Heart left ventricle (tissue), 16 donors: ENCODE data around the gene MYORG. TPM values are rescaled to one million over a fixed set of nuclear protein-coding genes. Genes with fewer than 3 reads are reported as not detected.

ENCODE experiments used
- ATAC-seq, 4 donors: fragments of 200-7000 bp; cut with Tn5 transposase; one replicate each; pipeline ENCODE4 v1.9.1; 2020 to 2022; ENCODE audit warnings: moderate library complexity in 4 of 4, mild to moderate bottlenecking in 3 of 4, moderate number of reproducible peaks in 1 of 4
- DNase-seq, 5 donors: peaks; one replicate each; pipeline ENCODE4 v3.0.0-alpha.2; 2020
- H3K27ac ChIP-seq, 12 donors: fragments of 200-600 bp; sonication (generic) in 4 of 12; one replicate each; pipeline versions ENCODE4 v1.5.0 to v1.8.0; 2016 to 2022; ENCODE audit warnings: mild to moderate bottlenecking in 2 of 12
- H3K27me3 ChIP-seq, 9 donors: fragments of 200-600 bp; sonication (generic) in 2 of 9; one replicate each; pipeline versions ENCODE4 v1.5.1 to v1.8.0; 2016 to 2022; ENCODE audit warnings: mild to moderate bottlenecking in 3 of 9
- H3K36me3 ChIP-seq, 9 donors: fragments of 200-600 bp; sonication (generic) in 2 of 9; one replicate each; pipeline versions ENCODE4 v1.5.0 to v1.8.0; 2018 to 2022; ENCODE audit warnings: mild to moderate bottlenecking in 2 of 9
- H3K4me1 ChIP-seq, 12 donors: fragments of 200-600 bp; sonication (generic) in 4 of 12; one replicate each; pipeline versions ENCODE4 v1.5.0 to v1.8.0; 2016 to 2022; ENCODE audit warnings: mild to moderate bottlenecking in 3 of 12
- H3K4me3 ChIP-seq, 12 donors: fragments of 200-600 bp; sonication (generic) in 4 of 12; one replicate each; pipeline versions ENCODE4 v1.5.0 to v1.8.0; 2017 to 2022; ENCODE audit warnings: mild to moderate bottlenecking in 9 of 12, moderate library complexity in 4 of 12
- H3K9me3 ChIP-seq, 12 donors: fragments of 200-600 bp; sonication (generic) in 4 of 12; one replicate each; pipeline versions ENCODE4 v1.5.0 to v1.8.0; 2016 to 2022; ENCODE audit warnings: mild to moderate bottlenecking in 1 of 12
- POLR2A ChIP-seq, 2 donors: fragments of 450-650 bp; IDR thresholded peaks; one replicate each; pipeline ENCODE4 v1.6.1; 2017; ENCODE audit warnings: antibody characterized with exemption in 2 of 2, mild to moderate bottlenecking in 2 of 2, moderate library complexity in 2 of 2
- WGBS, 4 donors: extraction: QIAGEN DNeasy Blood & Tissue Kit in 2 of 4; methylation state at CpG; one replicate each; pipeline versions ENCODE4 v1.1.5 to v1.1.7; 2013 to 2018; 5-methylcytosine and 5-hydroxymethylcytosine counted together
- intact Hi-C, 10 donors: fragments of 100-400 bp; cut with DNase I; formaldehyde crosslinking; loops; one replicate each; pipeline versions ENCODE4 v1.11.1 to v1.14.2; 2022
- polyA plus RNA-seq, 2 donors: library from polyadenylated mRNA; stranded (reverse); fragments of 200-250 nt; gene quantifications; one replicate each; pipeline ENCODE4 v1.2.3, GENCODE V29; 2013
- total RNA-seq, 9 donors: library from RNA; depleted of rRNA in 2 of 9; stranded (reverse); fragments of >200 nt in 2 of 9; fragmentation: NEBNext Ultra II Directional in 3 of 9; extraction: Animal tissue kit (Norgen Biotek cat#: 25700) in 3 of 9; gene quantifications; one replicate each; pipeline versions ENCODE4 v1.1.0 to v1.2.4, GENCODE V29; 2016 to 2023
- TF ChIP-seq, protein P1 (sequence below), 12 donors: fragments of 200-600 bp; sonication (generic) in 4 of 12; IDR thresholded peaks; one replicate each; pipeline versions ENCODE4 v1.5.0 to v1.8.0; 2018 to 2022; ENCODE audit warnings: antibody characterized with exemption in 12 of 12, mild to moderate bottlenecking in 5 of 12
- donor health status: ischemic (EF 13 %, LVEDD 7.1; RV severe dilation, severe dysfunction).
- donor health status: healthy with polysubstance abuse.
- donor health status: DM: no; HTN: yes; CAD: no.
- donor health status: DM: no; HTN: no; CAD: no.
- donor health status: ischemic (EF 25% LVEDD 6.9; RV normal size, moderate dysfunction).
- donor health status: ischemic (EF 25% LVEDD 5.7; RV mildly dilated, moderate dysfunction).
- donor health status: healthy.
- donor health status: DM: yes; HTN: yes; CAD: no.
- donor health status: ischemic (EF 35%, LVEDD 5.7; RV mildly dilated, moderate dysfunction).
- donor health status: nonischemic (EF 11% LVEDD 7.7; RV severe dilation, severe dysfunction).
- donor health status: DM: yes; HTN: yes; CAD: no.
- donor health status: PGD.
- donor health status: ischemic (EF 29% LVEDD 5.4; RV normal size, mild dysfunction).
- donor health status: nonischemic (EF 23%, LVEDD 6.1; RV moderate dilation, normal function).

The MYORG gene
- total and polyA plus RNA-seq, 11 donors, result 1.3 to 10.2 (median 6.1) TPM

GRCh38 chr9:34372467-34373011 lies 4.2 kb downstream of the MYORG start:
- DNase-seq (no peak), ATAC-seq (no peak)
- Histone ChIP-seq H3K4me1 (peaks cover 0 to 30% (median 11%) of the 10 kb centered on the region in 12 donors), H3K36me3 (peaks cover 0 to 23% (median 6%) of the 10 kb centered on the region in 9 donors), H3K27me3 (peaks cover 0 to 9% (median 0%) of the 10 kb centered on the region in 9 donors), H3K9me3 (no peaks in the 10 kb centered on the region), H3K27ac (peak overlapping the region in 1 of 12 donors; percentile 17), H3K4me3 (no peak overlapping the region)
- intact Hi-C loops, result no loop called here
- 78 to 92% (median 80%) methylated on average over 16 to 41 of the region's 41 CpGs for WGBS, 4 donors
- TF ChIP-seq, protein P1, sequence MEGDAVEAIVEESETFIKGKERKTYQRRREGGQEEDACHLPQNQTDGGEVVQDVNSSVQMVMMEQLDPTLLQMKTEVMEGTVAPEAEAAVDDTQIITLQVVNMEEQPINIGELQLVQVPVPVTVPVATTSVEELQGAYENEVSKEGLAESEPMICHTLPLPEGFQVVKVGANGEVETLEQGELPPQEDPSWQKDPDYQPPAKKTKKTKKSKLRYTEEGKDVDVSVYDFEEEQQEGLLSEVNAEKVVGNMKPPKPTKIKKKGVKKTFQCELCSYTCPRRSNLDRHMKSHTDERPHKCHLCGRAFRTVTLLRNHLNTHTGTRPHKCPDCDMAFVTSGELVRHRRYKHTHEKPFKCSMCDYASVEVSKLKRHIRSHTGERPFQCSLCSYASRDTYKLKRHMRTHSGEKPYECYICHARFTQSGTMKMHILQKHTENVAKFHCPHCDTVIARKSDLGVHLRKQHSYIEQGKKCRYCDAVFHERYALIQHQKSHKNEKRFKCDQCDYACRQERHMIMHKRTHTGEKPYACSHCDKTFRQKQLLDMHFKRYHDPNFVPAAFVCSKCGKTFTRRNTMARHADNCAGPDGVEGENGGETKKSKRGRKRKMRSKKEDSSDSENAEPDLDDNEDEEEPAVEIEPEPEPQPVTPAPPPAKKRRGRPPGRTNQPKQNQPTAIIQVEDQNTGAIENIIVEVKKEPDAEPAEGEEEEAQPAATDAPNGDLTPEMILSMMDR (IDR thresholded peaks at IDR 0.05), result no peak
- no peak for TF ChIP-seq POLR2A (IDR thresholded peaks at IDR 0.05)

- intact Hi-C loops, result no loop called here
- peaks cover 0 to 25% (median 11%) of the 10 kb centered on the region in 12 donors for H3K4me1 ChIP-seq
- TF ChIP-seq, protein P1 (IDR thresholded peaks at IDR 0.05), result no peak
- no peak for TF ChIP-seq POLR2A (IDR thresholded peaks at IDR 0.05)
- no peak for ATAC-seq
- whole genome bisulfite sequencing, 4 donors, result 79 to 88% (median 83%) methylated on average over 47 to 60 of the region's 60 CpGs
- peaks cover 0 to 23% (median 6%) of the 10 kb centered on the region in 9 donors for H3K36me3 ChIP-seq
- H3K9me3 ChIP-seq, result no peaks in the 10 kb centered on the region
- DNase-seq, result no peak
- no peak overlapping the region for H3K4me3 ChIP-seq
- H3K27ac ChIP-seq, result no peak overlapping the region
- H3K27me3 ChIP-seq, result peaks cover 0 to 9% (median 0%) of the 10 kb centered on the region in 9 donors
These were observed 4.7 kb downstream of the MYORG start for GRCh38 chr9:34371886-34372466.

GRCh38 chr9:34370970-34371880 lies 5.5 kb downstream of the MYORG start:
- no peak for DNase-seq
- Histone ChIP-seq H3K27me3 (peaks cover 0 to 9% (median 0%) of the 10 kb centered on the region in 9 donors), H3K4me3 (peak overlapping the region in 4 of 12 donors; percentile 4 to 28 (median 18)), H3K4me1 (peaks cover 0 to 23% (median 9%) of the 10 kb centered on the region in 12 donors), H3K36me3 (peaks cover 0 to 23% (median 6%) of the 10 kb centered on the region in 9 donors), H3K9me3 (no peaks in the 10 kb centered on the region), H3K27ac (no peak overlapping the region)
- WGBS, 4 donors, result 57 to 75% (median 65%) methylated on average over 34 to 105 of the region's 105 CpGs
- peak in 1 of 4 donors; percentile 34 for ATAC-seq
- intact Hi-C loops, result no loop called here
- no peak for TF ChIP-seq POLR2A (IDR thresholded peaks at IDR 0.05)
- TF ChIP-seq, protein P1 (IDR thresholded peaks at IDR 0.05), result peak in 1 of 12 donors; percentile 3
